SK-N-MC (cell line): ENCODE data around the gene GNAS.

Experiments used
- FOXP2 ChIP-seq: optimal IDR thresholded peaks from 2 replicates; pipeline ENCODE3; 2011; ENCODE audit warnings: mild to moderate bottlenecking, moderate library complexity; ENCODE audit not compliant: insufficient read depth; ENCODE audit errors: extremely low read length, control extremely low read depth
- POLR2AphosphoS5 ChIP-seq: IDR thresholded peaks from 2 replicates; pipeline ENCODE4 v1.6.1; 2012; ENCODE audit warnings: mild to moderate bottlenecking, low read depth, low read length, borderline replicate concordance

- TF ChIP-seq POLR2AphosphoS5 = no peak
- TF ChIP-seq FOXP2 = no peak
Measured at GRCh38 chr20:58891718-58892140, 39.2 kb downstream of the GNAS start.
